HG03432 (cell line): Measurements from ENCODE around the gene C2orf42.
"Not testable (repeated sequence)": the region's sequence is repeated elsewhere in the genome, so short reads cannot be mapped to it uniquely, and the experiment has no call there.

Experiments used
- ATAC-seq: cut with Tn5 transposase; IDR thresholded peaks from one replicate; pipeline ENCODE4 v1.9.1; 2021; ENCODE audit warnings: mild to moderate bottlenecking, moderate library complexity; ENCODE audit not compliant: unreplicated experiment

The C2orf42 gene

GRCh38 chr2:70181363-70181956 lies 9.4 kb downstream of the C2orf42 start:
- peak; percentile 69 for ATAC-seq

DNA sequence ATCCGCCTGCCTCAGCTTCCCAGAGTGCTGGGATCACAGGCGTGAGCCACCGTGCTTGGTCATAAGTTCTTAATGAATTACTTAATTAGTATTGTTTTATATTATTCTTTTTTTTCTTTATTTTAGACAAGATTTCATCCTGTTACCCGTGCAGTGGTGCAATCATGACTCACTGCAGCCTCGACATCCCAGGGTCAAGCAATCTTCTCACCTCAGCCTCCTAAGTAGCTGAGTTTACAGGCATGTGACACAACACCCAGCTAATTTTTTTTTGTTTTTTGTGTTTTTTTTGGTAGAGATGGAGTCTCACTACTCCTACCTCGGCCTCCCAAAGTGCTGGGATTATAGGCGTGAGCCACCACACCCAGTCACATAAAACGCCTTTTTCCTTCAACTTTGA lies 17.3 kb downstream of the C2orf42 start:
- ATAC-seq: no peak

DNA sequence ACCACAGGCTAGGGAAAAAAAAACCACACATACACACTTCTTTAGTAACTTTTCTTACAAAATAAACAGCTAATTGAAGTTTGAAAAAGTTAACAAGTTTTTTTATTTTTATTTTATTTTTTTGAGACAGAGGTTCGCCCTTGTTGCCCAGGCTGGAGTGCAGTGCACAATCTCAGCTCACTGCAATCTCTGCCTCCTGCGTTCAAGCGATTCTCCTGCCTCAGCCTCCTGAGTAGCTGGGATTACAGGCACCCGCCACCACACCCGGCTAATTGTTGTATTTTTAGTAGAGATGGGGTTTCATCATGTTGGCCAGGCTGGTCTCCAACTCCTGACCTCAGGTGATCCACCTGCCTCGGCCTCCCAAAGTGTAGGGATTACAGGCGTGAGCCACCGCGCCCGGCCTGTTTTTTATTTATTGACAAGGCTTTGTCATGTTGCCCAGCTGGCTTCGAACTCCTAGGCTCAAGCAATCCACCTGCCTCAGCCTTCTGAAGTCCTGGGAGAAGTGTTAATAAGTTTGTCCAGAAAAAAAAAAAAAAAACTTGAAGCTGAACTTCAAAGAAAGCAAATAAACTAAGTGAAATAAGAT lies 21.1 kb downstream of the C2orf42 start:
- ATAC-seq: not testable (repeated sequence)

DNA sequence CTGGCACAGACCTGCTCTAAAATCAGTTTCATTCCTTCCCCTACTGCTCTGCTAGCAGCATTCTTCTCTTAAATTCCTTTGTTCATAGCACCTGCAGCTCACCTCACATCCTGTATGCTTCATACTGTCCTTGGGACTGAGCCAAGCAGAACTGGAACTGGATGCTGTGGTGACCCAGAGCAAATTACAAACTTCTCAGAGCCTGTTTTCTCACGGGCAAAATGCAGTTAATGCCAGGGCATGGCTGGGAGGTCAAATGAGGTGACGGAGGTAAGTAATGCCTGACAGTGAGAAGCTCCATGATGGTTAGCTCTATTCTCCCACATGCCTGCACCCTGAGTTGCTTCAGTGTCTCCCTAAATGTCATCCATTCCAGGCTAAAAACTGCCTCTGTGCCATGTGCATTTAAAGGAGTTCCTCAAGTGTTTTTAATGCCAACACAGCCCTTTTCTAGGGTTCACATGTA lies 29.7 kb downstream of the C2orf42 start:
- ATAC-seq: peak; percentile 94

GRCh38 chr2:70160545-70160944 lies 30.3 kb downstream of the C2orf42 start:
- no peak for ATAC-seq

GRCh38 chr2:70149130-70149686 lies 41.6 kb downstream of the C2orf42 start:
- ATAC-seq: not testable (repeated sequence)

DNA sequence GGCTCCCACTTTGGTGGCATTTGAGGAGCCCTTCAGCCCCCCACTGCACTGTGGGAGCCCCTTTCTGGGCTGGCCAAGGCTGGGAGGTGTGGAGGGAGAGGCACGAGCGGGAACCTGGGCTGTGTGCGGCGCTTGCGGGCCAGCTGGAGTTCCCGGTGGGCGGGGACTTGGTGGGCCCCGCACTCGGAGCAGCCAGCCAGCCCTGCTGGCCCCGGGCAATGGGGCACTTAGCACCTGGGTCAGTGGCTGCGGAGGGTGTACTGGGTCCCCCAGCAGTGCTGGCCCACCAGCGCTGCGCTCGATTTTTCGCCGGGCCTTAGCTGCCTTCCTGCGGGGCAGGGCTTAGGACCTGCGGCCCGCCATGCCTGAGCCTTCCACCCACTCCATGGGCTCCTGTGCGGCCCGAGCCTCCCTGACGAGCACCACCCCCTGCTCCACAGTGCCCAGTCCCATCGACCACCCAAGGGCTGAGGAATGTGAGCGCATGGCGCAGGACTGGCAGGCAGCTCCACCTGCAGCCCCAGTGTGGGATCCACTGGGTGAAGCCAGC lies 42.5 kb downstream of the C2orf42 start:
- ATAC-seq: not testable (repeated sequence)

- ATAC-seq: no peak
Measured at GRCh38 chr2:70145851-70146739, 44.7 kb downstream of the C2orf42 start.

DNA sequence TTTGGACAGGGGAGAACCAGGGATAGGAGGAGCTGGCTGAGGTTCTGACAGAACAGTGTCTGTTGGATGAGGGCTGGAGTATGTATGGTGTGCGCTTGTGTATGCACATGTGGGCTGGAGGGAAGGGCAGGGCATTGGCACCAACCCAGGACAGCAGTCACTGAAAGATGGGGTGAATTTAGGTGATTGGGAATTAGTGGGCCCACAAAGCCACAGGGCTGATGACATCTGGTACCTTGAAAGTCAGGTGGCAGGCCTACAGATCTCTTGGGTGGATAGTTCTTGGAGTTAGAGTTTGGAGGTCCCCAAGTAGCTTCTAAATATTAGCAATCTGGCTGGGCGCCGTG lies 45.7 kb downstream of the C2orf42 start:
- no peak for ATAC-seq

- ATAC-seq: no peak
Measured at GRCh38 chr2:70144443-70145143, 46.2 kb downstream of the C2orf42 start.

DNA sequence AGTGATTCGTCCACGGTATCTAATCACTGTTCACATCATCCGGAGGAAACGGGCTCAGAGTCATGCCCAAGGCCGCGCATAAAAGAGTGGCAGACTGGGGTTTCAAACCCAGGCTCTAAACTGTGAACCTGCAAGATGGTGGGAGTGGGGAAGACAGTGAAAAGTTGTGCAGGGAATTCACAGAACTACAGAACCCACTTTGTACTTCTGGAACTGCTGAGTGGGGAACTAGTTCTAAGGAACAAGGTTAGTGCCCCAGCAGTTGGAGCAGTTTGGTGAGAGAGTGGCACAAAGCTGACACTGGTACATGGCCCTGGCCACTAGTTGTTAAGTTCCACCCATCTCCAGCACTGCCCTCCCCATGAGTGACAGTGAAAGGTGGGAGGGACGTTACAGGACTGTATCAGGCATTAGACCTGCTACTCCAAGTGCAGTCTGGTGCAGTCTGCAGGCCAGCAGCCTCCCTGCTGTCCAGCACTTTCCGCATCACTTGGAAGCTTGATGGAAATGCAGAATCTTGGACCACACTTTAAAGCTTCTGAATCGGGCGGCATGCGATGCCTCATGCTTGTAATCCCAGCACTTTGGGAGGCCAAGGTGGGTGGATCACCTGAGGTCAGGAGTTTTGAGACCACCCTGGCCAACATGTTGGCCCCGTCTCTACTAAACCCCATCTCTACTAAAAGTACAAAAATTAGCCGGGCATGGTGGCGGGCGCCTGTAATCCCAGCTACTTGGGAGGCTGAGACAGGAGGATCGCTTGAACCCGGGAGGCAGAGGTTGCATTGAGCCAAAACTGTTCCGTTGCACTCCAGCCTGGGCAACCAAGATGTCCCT lies 47.3 kb downstream of the C2orf42 start:
- no peak for ATAC-seq

DNA sequence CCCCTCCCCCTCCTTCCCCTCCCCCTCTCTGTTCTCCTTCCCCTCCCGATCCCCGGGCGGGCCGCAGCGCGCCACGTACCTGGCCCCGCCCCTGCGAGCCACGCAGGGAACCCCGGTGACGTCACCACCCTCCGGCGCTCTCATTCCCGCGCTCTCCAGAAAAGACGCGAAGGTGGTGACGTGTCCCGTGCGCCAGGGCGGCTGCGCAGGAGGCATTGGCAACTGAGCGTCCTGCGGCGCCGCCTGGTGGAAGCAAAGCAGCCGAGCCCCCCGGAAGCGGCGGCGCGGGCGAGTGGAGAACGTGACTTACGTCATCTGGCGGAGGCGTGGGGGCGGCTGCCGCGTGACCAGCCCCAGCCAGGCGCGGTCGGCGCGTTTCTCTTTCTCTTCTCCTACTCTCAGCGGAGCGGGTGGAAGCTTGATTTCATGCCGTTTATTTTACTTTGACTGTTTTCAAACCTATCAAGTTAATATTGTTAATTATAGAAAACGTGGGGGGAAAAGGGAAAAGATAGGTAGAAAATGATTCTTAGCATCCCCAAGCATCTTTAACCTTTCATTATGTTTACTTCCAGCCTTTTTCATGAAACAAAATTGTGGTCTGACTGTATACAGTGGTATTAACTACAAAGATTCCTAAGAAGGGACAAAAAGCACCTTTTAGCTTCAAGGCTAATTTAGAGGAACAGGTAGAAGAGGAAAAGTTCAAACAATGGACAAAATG lies 48.1 kb downstream of the C2orf42 start:
- ATAC-seq: peak; percentile 79

DNA sequence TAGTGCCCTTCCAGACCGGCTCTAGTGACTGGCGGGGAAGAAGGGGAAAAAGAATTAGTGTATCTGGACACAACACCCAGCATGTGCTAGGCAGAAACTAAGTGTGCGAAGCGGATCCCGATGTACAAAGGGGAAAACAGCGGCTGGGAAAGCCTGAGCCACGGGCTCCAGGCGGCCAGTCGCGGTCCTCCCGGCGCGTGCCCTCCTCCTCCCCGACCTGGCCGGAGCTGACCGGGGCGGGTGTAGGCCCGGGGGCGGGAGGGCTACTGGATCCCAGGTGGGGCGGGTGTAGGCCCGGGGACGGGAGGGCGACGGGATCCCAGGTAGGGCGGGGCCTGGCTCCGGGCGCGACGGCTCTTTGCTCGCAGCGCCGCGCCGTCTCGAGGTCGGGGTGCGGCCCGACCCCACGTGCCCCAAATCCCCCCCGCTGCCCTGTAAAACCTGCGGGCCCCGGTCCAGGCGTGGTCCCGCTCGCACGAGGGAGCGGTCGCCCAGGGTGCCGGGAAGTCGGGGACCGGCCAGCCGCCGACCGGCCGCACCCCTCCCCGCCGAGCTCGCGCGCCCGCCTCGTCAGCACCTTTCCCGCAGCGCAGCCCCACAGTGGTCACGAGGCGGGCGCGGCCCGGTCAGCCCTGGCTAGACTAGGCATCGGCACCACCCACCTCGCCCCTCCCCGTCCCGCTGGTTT lies 48.8 kb downstream of the C2orf42 start:
- ATAC-seq: peak; percentile 23

DNA sequence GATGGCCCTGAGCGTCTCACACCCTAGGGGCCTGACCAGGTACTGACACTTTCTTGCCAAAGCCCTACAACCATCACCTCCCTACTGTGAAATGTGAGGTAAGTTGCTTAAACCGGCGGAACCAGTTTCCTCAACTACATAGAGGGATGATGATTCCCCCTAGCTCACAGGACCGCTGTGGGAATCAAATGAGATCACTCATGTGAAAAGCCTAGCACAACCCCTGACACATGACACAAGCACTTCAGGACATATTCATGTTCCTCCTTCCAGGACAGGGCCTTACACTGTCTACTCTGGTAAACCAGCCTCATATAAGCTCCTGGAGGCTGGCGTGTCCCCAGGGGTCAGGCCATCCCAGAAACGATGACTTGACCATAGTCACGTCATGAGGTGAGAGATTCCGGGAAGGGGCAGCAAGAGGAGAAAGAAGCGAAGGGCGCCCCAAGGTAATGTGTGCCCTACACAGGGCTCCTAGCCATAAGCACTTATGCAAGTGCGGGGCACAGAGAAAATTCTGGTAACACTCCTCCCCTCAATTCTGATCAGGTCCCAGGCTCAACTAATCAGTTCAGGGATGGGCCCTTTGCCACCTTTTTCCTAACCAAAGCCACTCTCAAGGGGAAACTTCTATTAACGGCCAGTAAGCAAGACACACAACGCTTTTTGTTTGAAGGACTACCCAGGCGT lies 49.5 kb downstream of the C2orf42 start:
- peak; percentile 38 for ATAC-seq

- no peak for ATAC-seq
Measured at GRCh38 chr2:70140791-70141211, 50.0 kb downstream of the C2orf42 start.

DNA sequence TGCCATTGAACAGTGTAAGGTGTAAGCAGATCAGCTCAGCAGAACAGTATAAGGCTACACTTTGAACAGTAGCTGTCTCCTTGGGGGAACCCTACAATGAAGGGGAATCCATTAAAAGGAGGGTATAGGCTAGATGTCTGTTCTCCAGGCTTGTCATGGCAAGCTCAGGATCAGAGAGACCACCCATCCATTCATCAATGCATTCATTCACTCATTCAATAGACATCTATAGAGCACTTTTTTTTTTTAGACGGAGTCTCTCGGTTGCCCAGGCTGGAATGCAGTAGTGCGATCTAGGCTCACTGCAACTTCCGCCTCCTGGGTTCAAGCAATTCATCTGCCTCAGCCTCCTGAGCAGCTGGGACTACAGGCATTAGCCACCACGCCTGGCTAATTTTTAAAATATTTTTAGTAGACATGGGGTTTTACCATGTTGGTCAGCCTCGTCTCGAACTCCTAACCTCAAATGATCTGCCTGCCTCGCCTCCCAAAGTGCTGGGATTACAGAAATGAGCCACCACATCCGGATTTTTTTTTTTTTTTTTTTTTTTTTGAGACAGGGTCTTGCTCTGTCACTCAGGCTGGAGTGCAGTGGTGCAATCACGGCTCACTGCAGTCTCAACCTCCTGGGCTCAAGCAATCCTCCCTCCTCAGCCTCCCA lies 56.4 kb downstream of the C2orf42 start:
- ATAC-seq: not testable (repeated sequence)
